H9 (cell line): Measurements from ENCODE around the gene ZNF35. TPM values are rescaled to one million over a fixed set of nuclear protein-coding genes. Genes with fewer than 3 reads are reported as not detected.

ENCODE experiments used
- DNase-seq: peaks from one replicate; pipeline ENCODE4 v3.0.0-alpha.2; 2017
- H2AFZ ChIP-seq: one replicate; pipeline ENCODE4 v1.6.1; 2013; ENCODE audit warnings: mild to moderate bottlenecking, low read length, control low read depth, moderate library complexity
- H2AK5ac ChIP-seq: 2 replicates; pipeline ENCODE4 v1.6.1; 2013; ENCODE audit warnings: low read length, control low read depth, mixed read lengths; ENCODE audit not compliant: insufficient read length
- H2BK120ac ChIP-seq: one replicate; pipeline ENCODE4 v1.6.1; 2013; ENCODE audit warnings: low read depth, mild to moderate bottlenecking, low read length, control low read depth, inconsistent platforms; ENCODE audit not compliant: poor library complexity, severe bottlenecking
- H2BK12ac ChIP-seq: 2 replicates; pipeline ENCODE4 v1.6.1; 2013; ENCODE audit warnings: low read length, control low read depth, mixed read lengths, low read depth; ENCODE audit not compliant: insufficient read length
- H2BK15ac ChIP-seq: 2 replicates; pipeline ENCODE4 v1.6.1; 2013; ENCODE audit warnings: low read depth, low read length, control low read depth
- H2BK20ac ChIP-seq: one replicate; pipeline ENCODE4 v1.6.1; 2013; ENCODE audit warnings: low read depth, mild to moderate bottlenecking, low read length, control low read depth, inconsistent platforms; ENCODE audit not compliant: poor library complexity, severe bottlenecking
- H2BK5ac ChIP-seq: 2 replicates; pipeline ENCODE4 v1.6.1; 2013; ENCODE audit warnings: low read length, control low read depth, mixed read lengths; ENCODE audit not compliant: insufficient read length
- H3K14ac ChIP-seq: 2 replicates; pipeline ENCODE4 v1.6.1; 2013; ENCODE audit warnings: low read length, control low read depth; ENCODE audit not compliant: insufficient read depth
- H3K18ac ChIP-seq: 2 replicates; pipeline ENCODE4 v1.6.1; 2013; ENCODE audit warnings: low read depth, mild to moderate bottlenecking, mixed read lengths, low read length, control low read depth; ENCODE audit not compliant: insufficient read length
- H3K23ac ChIP-seq: 2 replicates; pipeline ENCODE4 v1.6.1; 2013; ENCODE audit warnings: low read length, control low read depth, mixed read lengths, low read depth; ENCODE audit not compliant: insufficient read length
- H3K23me2 ChIP-seq: 2 replicates; pipeline ENCODE4 v1.6.1; 2013; ENCODE audit warnings: low read depth, mild to moderate bottlenecking, mixed read lengths, low read length, control low read depth; ENCODE audit not compliant: insufficient read length, poor library complexity, severe bottlenecking
- H3K27ac ChIP-seq: 2 replicates; pipeline ENCODE4 v1.5.1; 2013; ENCODE audit warnings: low read length, control low read depth, mixed read lengths, low read depth; ENCODE audit not compliant: insufficient read length
- H3K27me3 ChIP-seq: 2 replicates; pipeline ENCODE4 v1.6.1; 2013; ENCODE audit warnings: low read length, control low read depth, inconsistent platforms; ENCODE audit not compliant: insufficient read depth
- H3K4ac ChIP-seq: 2 replicates; pipeline ENCODE4 v1.6.1; 2013; ENCODE audit warnings: low read depth, mild to moderate bottlenecking, control low read depth, inconsistent platforms, low read length, moderate library complexity
- H3K4me1 ChIP-seq: 2 replicates; pipeline ENCODE4 v1.6.1; 2013; ENCODE audit warnings: low read length, control low read depth, inconsistent platforms; ENCODE audit not compliant: insufficient read depth
- H3K4me2 ChIP-seq: 2 replicates; pipeline ENCODE4 v1.6.1; 2013; ENCODE audit warnings: low read length, control low read depth, mixed read lengths; ENCODE audit not compliant: insufficient read length, insufficient read depth
- H3K56ac ChIP-seq: 2 replicates; pipeline ENCODE4 v1.6.1; 2013; ENCODE audit warnings: low read depth, mild to moderate bottlenecking, mixed read lengths, low read length, control low read depth; ENCODE audit not compliant: insufficient read length
- H3K79me1 ChIP-seq: 2 replicates; pipeline ENCODE4 v1.6.1; 2013; ENCODE audit warnings: low read depth, mild to moderate bottlenecking, moderate library complexity, low read length, control low read depth, inconsistent platforms; ENCODE audit not compliant: insufficient read depth, poor library complexity, severe bottlenecking
- H3K79me2 ChIP-seq: 2 replicates; pipeline ENCODE4 v1.6.1; 2013; ENCODE audit warnings: low read length, control low read depth, inconsistent platforms; ENCODE audit not compliant: insufficient read depth
- H3K9ac ChIP-seq: 2 replicates; pipeline ENCODE4 v1.6.1; 2013; ENCODE audit warnings: low read length, control low read depth, mixed read lengths; ENCODE audit not compliant: insufficient read length; ENCODE audit errors: extremely low read depth
- H3K9me3 ChIP-seq: one replicate; pipeline ENCODE4 v1.6.1; 2013; ENCODE audit warnings: low read depth, low read length, inconsistent platforms; ENCODE audit not compliant: control insufficient read depth
- H3T11ph ChIP-seq: one replicate; pipeline ENCODE4 v1.6.1; 2013; ENCODE audit warnings: mild to moderate bottlenecking, low read length, control low read depth, inconsistent platforms
- H4K20me1 ChIP-seq: one replicate; pipeline ENCODE4 v1.6.1; 2013; ENCODE audit not compliant: control insufficient read depth, insufficient read length, insufficient read depth
- H4K5ac ChIP-seq: 2 replicates; pipeline ENCODE4 v1.6.1; 2013; ENCODE audit warnings: low read depth, mild to moderate bottlenecking, mixed read lengths, low read length, control low read depth; ENCODE audit not compliant: insufficient read length
- H4K8ac ChIP-seq: replicated peaks from 2 replicates; pipeline ENCODE4 v1.6.1; 2013; ENCODE audit warnings: low read length, control low read depth, mixed read lengths, low read depth; ENCODE audit not compliant: insufficient read length
- H4K91ac ChIP-seq: 2 replicates; pipeline ENCODE4 v1.6.1; 2013; ENCODE audit warnings: low read depth, mild to moderate bottlenecking, moderate library complexity, mixed read lengths, low read length, control low read depth; ENCODE audit not compliant: insufficient read length
- H3K27ac Mint-ChIP-seq, 3 experiments: 2 replicates in 2 of 3; 3 replicates in 1 of 3; pipeline ENCODE4 v1.8.0; 2020 to 2021; ENCODE audit warnings: mixed read lengths in 3 of 3, mild to moderate bottlenecking in 1 of 3, moderate library complexity in 1 of 3
- H3K27me3 Mint-ChIP-seq: 2 replicates; pipeline ENCODE4 v1.8.0; 2021; ENCODE audit warnings: low read depth, mild to moderate bottlenecking, moderate library complexity, mixed read lengths
- H3K36me3 Mint-ChIP-seq, 3 experiments: 2 replicates in 2 of 3; 3 replicates in 1 of 3; pipeline ENCODE4 v1.8.0; 2020 to 2021; ENCODE audit warnings: low read depth in 3 of 3, mixed read lengths in 3 of 3; ENCODE audit not compliant: insufficient read depth in 1 of 3
- H3K4me1 Mint-ChIP-seq, 2 experiments: 2 replicates each; pipeline ENCODE4 v1.8.0; 2020; ENCODE audit warnings: mixed read lengths in 2 of 2
- H3K4me3 Mint-ChIP-seq, 2 experiments: 2 replicates in 1 of 2; 3 replicates in 1 of 2; pipeline ENCODE4 v1.8.0; 2020 to 2021; ENCODE audit warnings: mild to moderate bottlenecking in 2 of 2, mixed read lengths in 2 of 2, moderate library complexity in 1 of 2
- H3K9me3 Mint-ChIP-seq, 2 experiments: 2 replicates in 1 of 2; 3 replicates in 1 of 2; pipeline ENCODE4 v1.8.0; 2020; ENCODE audit warnings: mild to moderate bottlenecking in 2 of 2, mixed read lengths in 2 of 2, moderate library complexity in 1 of 2
- WGBS: extraction: QIAGEN DNeasy Blood & Tissue Kit; methylation state at CpG from one replicate; pipeline ENCODE4 v1.1.7; 2013; ENCODE audit warnings: missing lambda C conversion rate, low lambda C conversion rate, mixed read lengths; ENCODE audit not compliant: insufficient read length; ENCODE audit errors: extremely low coverage; 5-methylcytosine and 5-hydroxymethylcytosine counted together
- total RNA-seq: library from RNA; stranded (reverse); gene quantifications from 2 replicates; pipeline ENCODE4 v1.2.1, GENCODE V29; 2021
- TF ChIP-seq, protein P1 (sequence below): fragments of 200-600 bp; sonication (generic); conservative IDR thresholded peaks from 3 replicates; pipeline ENCODE4 v1.8.0; 2021; ENCODE audit warnings: antibody characterized with exemption, mild to moderate bottlenecking

Gene ZNF35
- total RNA-seq, 1 experiment from 2014 or later = 27.3 TPM

DNA sequence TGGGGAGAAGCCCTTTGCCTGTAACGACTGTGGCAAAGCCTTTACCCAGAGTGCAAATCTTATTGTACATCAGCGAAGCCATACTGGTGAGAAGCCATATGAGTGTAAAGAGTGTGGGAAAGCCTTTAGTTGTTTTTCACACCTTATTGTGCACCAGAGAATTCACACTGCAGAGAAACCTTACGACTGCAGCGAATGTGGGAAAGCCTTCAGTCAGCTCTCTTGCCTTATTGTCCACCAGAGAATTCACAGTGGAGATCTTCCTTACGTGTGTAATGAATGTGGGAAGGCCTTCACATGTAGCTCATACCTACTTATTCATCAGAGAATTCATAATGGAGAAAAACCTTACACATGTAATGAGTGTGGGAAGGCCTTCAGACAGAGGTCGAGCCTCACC lies 10.9 kb downstream of the ZNF35 start:
- Histone ChIP-seq H3K23ac (no peak overlapping the region), H4K5ac (no peak overlapping the region), H3K9ac (no peak overlapping the region), H3K56ac (no peak overlapping the region), H2AK5ac (no peak overlapping the region), H2BK15ac (no peak overlapping the region), H2BK12ac (no peak overlapping the region), H3K4ac (no peak overlapping the region), H4K20me1 (no peaks in the 10 kb centered on the region), H3K18ac (no peak overlapping the region), H3K4me1 (no peaks in the 10 kb centered on the region), H3K23me2 (no peaks in the 10 kb centered on the region), H3K4me2 (no peak overlapping the region), H3K27ac (no peak overlapping the region), H3K79me1 (no peaks in the 10 kb centered on the region), H2BK5ac (no peak overlapping the region), H4K91ac (no peak overlapping the region), H3K79me2 (no peaks in the 10 kb centered on the region), H3K9me3 (no peaks in the 10 kb centered on the region), H3K27me3 (no peaks in the 10 kb centered on the region), H3T11ph (no peak overlapping the region), H2AFZ (no peak overlapping the region), H2BK120ac (no peak overlapping the region), H4K8ac (no peak overlapping the region), H2BK20ac (no peak overlapping the region), H3K14ac (no peak overlapping the region)
- Mint-ChIP-seq H3K9me3 (peaks cover 0 to 10% of the 10 kb centered on the region in 2 experiments; a peak in 4 of 5 replicates), H3K27ac (no peak overlapping the region), H3K27me3 (no peaks in the 10 kb centered on the region), H3K4me3 (no peak overlapping the region), H3K4me1 (no peaks in the 10 kb centered on the region), H3K36me3 (peaks cover 58 to 69% (median 62%) of the 10 kb centered on the region in 3 experiments)
- DNase-seq = no peak
- no CpG with 5 or more reads among the region's 6 CpGs for WGBS
- TF ChIP-seq, protein P1, sequence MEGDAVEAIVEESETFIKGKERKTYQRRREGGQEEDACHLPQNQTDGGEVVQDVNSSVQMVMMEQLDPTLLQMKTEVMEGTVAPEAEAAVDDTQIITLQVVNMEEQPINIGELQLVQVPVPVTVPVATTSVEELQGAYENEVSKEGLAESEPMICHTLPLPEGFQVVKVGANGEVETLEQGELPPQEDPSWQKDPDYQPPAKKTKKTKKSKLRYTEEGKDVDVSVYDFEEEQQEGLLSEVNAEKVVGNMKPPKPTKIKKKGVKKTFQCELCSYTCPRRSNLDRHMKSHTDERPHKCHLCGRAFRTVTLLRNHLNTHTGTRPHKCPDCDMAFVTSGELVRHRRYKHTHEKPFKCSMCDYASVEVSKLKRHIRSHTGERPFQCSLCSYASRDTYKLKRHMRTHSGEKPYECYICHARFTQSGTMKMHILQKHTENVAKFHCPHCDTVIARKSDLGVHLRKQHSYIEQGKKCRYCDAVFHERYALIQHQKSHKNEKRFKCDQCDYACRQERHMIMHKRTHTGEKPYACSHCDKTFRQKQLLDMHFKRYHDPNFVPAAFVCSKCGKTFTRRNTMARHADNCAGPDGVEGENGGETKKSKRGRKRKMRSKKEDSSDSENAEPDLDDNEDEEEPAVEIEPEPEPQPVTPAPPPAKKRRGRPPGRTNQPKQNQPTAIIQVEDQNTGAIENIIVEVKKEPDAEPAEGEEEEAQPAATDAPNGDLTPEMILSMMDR = no peak
